Hair follicular keratinocyte (primary cell): ENCODE data around the gene ARID3A. TPM values are rescaled to one million over a fixed set of nuclear protein-coding genes. Genes with fewer than 3 reads are reported as not detected.

Experiments used
- total RNA-seq: library from RNA; depleted of rRNA; stranded (reverse); fragments of >200 nt; gene quantifications from 2 replicates; pipeline ENCODE4 v1.2.3, GENCODE V29; 2015

Gene ARID3A, protein sequence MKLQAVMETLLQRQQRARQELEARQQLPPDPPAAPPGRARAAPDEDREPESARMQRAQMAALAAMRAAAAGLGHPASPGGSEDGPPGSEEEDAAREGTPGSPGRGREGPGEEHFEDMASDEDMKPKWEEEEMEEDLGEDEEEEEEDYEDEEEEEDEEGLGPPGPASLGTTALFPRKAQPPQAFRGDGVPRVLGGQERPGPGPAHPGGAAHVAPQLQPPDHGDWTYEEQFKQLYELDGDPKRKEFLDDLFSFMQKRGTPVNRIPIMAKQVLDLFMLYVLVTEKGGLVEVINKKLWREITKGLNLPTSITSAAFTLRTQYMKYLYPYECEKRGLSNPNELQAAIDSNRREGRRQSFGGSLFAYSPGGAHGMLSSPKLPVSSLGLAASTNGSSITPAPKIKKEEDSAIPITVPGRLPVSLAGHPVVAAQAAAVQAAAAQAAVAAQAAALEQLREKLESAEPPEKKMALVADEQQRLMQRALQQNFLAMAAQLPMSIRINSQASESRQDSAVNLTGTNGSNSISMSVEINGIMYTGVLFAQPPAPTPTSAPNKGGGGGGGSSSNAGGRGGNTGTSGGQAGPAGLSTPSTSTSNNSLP
- total RNA-seq: 4.5 and 4.8 TPM in 2 replicates

DNA sequence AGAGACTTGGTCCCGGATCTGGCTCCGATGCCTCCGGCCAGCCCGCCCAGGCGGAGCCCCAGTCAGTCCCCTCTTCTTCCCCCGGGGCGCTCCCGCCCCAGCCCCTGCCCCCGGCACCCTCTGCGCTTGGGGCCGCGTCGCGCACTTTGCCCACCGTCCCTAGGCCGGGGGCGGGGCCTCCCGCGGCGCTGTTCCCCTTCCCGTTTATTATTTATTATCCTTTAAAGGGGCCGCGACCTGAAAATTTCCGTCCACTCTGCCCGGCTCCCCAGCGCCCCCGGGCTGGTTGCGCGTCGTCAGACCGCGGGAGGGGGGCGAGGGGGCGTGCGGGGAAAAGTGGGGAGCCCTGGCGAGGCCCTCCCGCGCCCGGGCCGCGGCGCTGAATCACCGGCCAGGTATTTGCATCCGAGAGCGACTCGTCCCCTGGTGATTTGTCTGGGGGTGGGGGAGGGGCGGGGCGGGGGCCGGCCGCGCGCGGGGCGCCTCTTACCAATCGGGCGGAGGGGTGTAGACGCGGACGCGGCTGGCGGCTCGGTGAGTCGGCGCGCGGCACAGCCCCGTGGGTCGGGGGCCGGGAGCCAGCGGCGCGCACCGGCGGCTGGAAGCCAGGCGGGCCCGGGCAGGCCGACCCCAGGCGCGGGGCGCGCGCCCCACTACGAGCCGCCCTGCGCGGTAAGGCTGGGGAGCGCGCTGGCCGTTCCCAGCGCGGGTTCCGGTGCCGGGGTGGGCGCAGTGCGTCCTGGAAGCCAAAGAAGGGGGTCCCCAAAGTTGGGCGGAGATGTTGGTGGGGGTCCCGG lies at the start of gene ARID3A:
Gene ARID3A, plus strand, starts transcription at position 510 of the 797 bp plus-strand sequence. CDS start 3,494 bp downstream, outside the sequence.

DNA sequence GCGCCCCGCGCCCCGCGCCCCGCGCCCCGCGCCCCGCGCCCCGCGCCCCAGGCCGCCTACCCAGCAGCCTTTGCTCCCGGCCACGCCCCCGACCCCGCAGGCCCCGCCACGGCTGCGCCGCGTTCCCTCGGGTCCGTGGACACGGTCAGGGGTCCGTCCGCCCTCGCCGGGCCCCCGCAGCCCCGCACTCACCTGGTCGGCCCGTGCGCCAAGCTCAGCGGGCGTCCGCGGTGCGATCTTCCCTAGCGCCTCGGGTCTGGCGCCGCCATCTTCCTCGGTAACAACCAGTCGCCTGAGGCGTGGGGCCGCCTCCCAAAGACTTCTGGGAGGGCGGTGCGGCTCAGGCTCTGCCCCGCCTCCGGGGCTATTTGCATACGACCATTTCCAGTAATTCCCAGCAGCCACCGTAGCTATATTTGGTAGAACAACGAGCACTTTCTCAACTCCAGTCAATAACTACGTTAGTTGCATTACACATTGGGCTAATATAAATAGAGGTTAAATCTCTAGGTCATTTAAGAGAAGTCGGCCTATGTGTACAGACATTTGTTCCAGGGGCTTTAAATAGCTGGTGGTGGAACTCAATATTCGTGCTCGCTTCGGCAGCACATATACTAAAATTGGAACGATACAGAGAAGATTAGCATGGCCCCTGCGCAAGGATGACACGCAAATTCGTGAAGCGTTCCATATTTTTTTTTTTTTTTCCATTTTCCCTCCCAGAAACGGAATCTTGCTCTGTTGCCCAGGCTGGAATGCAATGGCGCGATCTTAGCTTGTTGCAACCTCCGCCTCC lies 32.7 kb upstream of the ARID3A start, which contains the start of the genes MED16 and RNU6-9:
Gene MED16, minus strand, starts transcription at position 294 of the 796 bp plus-strand sequence. CDS start 2,056 bp downstream, outside the sequence.
Gene RNU6-9, plus strand, starts transcription at position 591 of the 796 bp plus-strand sequence.

DNA sequence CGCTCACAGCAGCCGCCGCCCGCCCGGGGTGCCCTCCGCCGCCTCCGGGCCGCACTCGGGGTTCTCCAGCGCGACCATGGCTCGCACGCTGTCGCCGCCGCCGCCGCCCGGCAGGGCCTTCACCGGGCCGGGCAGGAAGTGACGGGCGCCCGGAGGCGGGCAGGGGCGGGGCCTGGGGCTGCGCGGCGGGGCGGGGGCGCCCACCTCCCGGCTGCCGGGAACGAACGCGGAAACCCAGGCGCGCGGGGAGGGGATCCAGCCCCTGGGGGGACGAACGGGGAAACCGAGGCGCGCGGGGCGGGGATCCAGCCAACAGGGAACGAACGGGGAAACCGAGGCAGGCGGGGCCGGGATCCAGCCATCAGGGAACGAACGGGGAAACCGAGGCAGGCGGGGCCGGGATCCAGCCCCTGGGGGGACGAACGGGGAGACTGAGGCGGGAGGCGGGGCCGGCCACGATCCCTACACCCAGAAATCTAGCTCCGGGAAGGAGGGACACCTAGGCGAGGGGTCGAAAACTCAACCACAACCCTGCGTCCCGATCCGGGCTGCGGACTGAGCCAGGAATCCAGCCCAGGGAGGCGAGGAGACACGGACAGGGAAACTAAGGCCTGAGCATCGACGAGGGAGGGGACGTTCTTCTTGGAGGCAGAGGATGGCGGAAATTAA lies 12.6 kb upstream of the ARID3A start, which contains the start of gene R3HDM4:
Gene R3HDM4, minus strand, starts transcription at position 140 of the 669 bp plus-strand sequence. Its CDS starts 62 bp downstream, at position 78.

DNA sequence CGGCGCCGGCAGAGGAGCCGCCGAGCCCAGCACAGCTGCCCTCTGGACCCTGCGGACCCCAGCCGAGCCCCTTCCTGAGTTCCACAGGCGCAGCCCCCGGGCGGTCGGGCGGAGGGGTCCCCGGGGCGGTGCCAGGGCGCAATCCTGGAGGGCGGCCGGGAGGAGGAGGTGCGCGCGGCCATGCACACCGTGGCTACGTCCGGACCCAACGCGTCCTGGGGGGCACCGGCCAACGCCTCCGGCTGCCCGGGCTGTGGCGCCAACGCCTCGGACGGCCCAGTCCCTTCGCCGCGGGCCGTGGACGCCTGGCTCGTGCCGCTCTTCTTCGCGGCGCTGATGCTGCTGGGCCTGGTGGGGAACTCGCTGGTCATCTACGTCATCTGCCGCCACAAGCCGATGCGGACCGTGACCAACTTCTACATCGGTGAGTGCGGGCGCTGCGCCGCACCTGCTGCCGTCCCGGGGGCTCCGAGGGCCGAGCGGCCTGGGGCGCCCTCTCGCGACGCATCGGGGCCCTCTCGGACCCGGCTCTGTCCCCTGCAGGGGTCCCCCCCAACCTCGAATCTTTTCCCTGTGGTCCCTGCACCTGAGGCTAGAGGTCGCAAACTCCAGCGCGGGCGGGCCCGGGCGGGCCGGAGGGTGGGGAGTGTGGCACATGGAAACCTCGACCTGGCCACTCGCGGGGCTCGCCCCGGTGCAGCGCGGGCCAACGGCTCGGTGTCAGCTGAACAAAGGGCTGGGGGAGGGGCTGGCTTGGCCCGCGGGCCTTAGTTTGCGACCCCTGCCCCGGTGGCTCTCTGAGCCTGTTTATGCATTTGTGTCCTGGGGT lies 8.3 kb upstream of the ARID3A start, which contains the start of gene KISS1R:
Gene KISS1R, plus strand, starts transcription at position 11 of the 829 bp plus-strand sequence. Its CDS starts 170 bp downstream, at position 181.

DNA sequence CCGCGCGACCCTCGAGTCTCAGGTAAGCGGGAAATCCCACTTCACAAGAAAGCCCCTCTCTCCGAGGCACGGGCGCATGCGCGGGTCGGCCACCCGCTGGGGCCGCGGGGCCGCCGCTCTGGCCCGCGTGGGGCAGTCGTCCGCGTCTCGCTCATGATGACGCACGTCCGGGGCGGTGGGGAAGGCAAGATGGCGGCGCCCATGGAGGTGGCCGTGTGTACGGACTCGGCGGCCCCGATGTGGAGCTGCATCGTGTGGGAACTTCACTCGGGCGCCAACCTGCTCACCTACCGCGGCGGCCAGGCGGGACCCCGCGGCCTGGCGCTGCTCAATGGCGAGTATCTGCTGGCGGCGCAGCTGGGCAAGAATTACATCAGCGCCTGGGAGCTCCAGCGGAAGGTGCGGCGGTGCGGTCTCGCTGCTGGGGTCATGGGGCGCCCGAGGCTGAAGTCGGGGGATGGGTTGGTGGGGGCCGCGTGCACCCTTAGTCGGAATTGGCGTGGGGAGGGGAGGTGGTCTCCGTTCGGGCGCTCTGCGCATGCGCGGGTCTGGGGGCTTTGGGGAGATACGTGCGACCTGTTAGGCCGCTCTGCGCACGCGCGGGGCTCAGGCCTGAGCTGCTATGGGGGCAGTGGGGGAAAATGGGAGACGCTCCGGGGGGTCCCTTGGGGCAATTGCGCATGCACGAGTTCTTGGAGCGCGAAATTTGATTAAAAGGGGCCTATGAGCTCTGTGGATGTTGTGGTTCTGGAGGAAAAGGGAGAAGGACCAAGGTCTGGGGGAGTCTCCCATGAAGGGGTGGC lies 58.5 kb downstream of the ARID3A start, which contains the start of gene WDR18:
Gene WDR18, plus strand, starts transcription at position 181 of the 803 bp plus-strand sequence. Its CDS starts 9 bp downstream, at position 190.

DNA sequence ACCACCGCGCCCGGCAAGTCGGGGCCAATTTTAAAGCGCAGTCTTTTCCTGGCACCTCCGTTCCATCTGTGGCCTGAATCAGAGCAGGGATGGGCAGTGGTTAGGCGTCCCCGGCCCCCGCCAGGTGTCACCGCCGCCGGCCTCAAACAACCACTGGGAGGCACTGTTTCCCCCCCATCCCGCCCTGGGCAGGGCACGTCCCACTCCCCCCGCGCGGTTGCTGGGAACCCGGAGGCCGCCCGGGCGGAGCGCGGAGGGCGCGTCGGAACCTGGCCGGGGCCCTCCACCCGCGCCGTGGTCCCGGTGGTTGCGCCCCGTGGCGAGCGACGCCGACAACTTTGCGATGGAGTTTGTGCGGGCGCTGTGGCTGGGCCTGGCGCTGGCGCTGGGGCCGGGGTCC lies 74.3 kb downstream of the ARID3A start, which contains the start of gene GRIN3B:
Gene GRIN3B, plus strand, starts transcription at position 325 of the 400 bp plus-strand sequence. Its CDS starts 19 bp downstream, at position 344.

DNA sequence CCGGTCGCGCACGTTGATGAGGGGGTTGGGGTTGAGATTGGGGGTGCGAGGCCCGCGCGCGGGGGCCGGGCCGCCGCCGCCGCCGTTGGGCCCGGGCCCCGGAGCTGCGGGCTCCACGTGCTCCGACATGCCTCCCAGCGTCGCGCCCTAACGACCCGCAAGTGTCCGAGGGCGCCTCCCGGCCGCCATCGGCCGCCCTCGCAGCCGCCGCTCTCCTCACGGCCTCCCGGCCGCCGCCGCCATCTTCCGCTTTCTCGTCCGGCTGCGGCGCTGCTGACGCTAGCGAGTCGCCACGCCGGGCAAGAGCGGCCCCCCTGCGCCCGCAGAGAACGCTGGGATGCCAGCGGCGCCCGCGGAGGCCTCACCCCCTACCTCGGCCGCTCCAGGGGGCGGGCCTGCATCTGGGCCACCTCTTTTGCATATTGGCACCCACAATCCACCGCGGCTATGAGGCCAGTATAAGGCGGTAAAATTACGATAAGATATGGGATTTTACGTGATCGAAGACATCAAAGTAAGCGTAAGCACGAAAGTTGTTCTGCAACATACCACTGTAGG lies 95.1 kb downstream of the ARID3A start, which contains the start of gene TMEM259:
Gene TMEM259, minus strand, starts transcription at position 256 of the 558 bp plus-strand sequence. Its CDS starts 127 bp downstream, at position 129.

Other genes starting within 250 kb of the ARID3A start
- 259 and 303 TPM in 2 replicates for gene FSTL3, start 249.6 kb upstream of the ARID3A start, total RNA-seq
- not detected in 2 replicates for gene PRSS57, start 230.6 kb upstream of the ARID3A start, total RNA-seq
- 0.11 TPM in 1 of 2 replicates, not detected in the other for gene PALM, start 217.1 kb upstream of the ARID3A start, total RNA-seq
- 7.2 and 12.6 TPM in 2 replicates for gene MISP, start 174.9 kb upstream of the ARID3A start, total RNA-seq
- 216 and 283 TPM in 2 replicates for gene PTBP1, start 128.6 kb upstream of the ARID3A start, total RNA-seq
- 0.27 TPM in 1 of 2 replicates, not detected in the other for gene PLPPR3, start 104.1 kb upstream of the ARID3A start, total RNA-seq
- not detected in 2 replicates for gene AZU1, start 98.2 kb upstream of the ARID3A start, total RNA-seq
- not detected in 2 replicates for gene PRTN3, start 85.0 kb upstream of the ARID3A start, total RNA-seq
- not detected in 2 replicates for gene ELANE, start 73.7 kb upstream of the ARID3A start, total RNA-seq
- 0.55 TPM in 1 of 2 replicates, not detected in the other for gene CFD, start 66.4 kb upstream of the ARID3A start, total RNA-seq
- 33.8 and 34.7 TPM in 2 replicates for gene MED16, start 32.8 kb upstream of the ARID3A start, total RNA-seq
- gene RNU6-9, start 32.6 kb upstream of the ARID3A start, total RNA-seq: not detected in 2 replicates
- gene R3HDM4, start 12.8 kb upstream of the ARID3A start, total RNA-seq: 60.8 and 91.1 TPM in 2 replicates
- gene KISS1R, start 8.7 kb upstream of the ARID3A start, total RNA-seq: not detected in 2 replicates
- gene WDR18, start 58.3 kb downstream of the ARID3A start, total RNA-seq: 68.2 and 87.6 TPM in 2 replicates
- 0.95 and 2.3 TPM in 2 replicates for gene GRIN3B, start 74.4 kb downstream of the ARID3A start, total RNA-seq
- gene TMEM259, start 95.1 kb downstream of the ARID3A start, total RNA-seq: 142 and 147 TPM in 2 replicates
- not detected in 2 replicates for gene RNU6-2, start 95.5 kb downstream of the ARID3A start, total RNA-seq
- gene CNN2, start 100.6 kb downstream of the ARID3A start, total RNA-seq: 239 and 254 TPM in 2 replicates
- gene ABCA7, start 114.1 kb downstream of the ARID3A start, total RNA-seq: 14.0 and 24.3 TPM in 2 replicates
- gene ARHGAP45, start 141.1 kb downstream of the ARID3A start, total RNA-seq: 3.2 and 5.4 TPM in 2 replicates
- gene POLR2E, start 169.3 kb downstream of the ARID3A start, total RNA-seq: 125 and 242 TPM in 2 replicates
- gene GPX4, start 178.0 kb downstream of the ARID3A start, total RNA-seq: 302 and 333 TPM in 2 replicates
- gene SBNO2, start 248.2 kb downstream of the ARID3A start, total RNA-seq: 47.8 and 61.4 TPM in 2 replicates